HepG2 (cell line): ENCODE results near the gene PPM1E. TPM values are rescaled to one million over a fixed set of nuclear protein-coding genes. Genes with fewer than 3 reads are reported as not detected.

Experiments
- ATF4 ChIP-seq, 2 experiments: fragments of 450-650 bp in 1 of 2; sonication (generic) in 1 of 2; formaldehyde crosslinking; IDR thresholded peaks; 2 replicates each; pipeline versions ENCODE4 v1.5.0 to v1.8.0; 2020 to 2022; ENCODE audit warnings: mild to moderate bottlenecking in 1 of 2, missing genetic modification reagents in 1 of 2
- CEBPG ChIP-seq: IDR thresholded peaks from 2 replicates; pipeline ENCODE4 v1.6.1; 2016
- CHD2 ChIP-seq: IDR thresholded peaks from 2 replicates; pipeline ENCODE4 v1.6.1; 2011; ENCODE audit warnings: low read depth, low read length, improper control_type of control experiment
- DPF2 ChIP-seq: sonication (generic); formaldehyde crosslinking; IDR thresholded peaks from 2 replicates; pipeline ENCODE4 v1.4.0; 2020; ENCODE audit warnings: mild to moderate bottlenecking, low read depth, missing genetic modification reagents, borderline replicate concordance
- DRAP1 ChIP-seq: IDR thresholded peaks from 2 replicates; pipeline ENCODE4 v1.6.1; 2016; ENCODE audit warnings: missing genetic modification reagents, missing compliant biosample characterization
- FOXK2 ChIP-seq: fragments of 450-650 bp; IDR thresholded peaks from 2 replicates; pipeline ENCODE4 v1.6.1; 2016
- HMGA1 ChIP-seq: sonication (generic); formaldehyde crosslinking; conservative IDR thresholded peaks from 2 replicates; pipeline ENCODE4 v1.4.0; 2020; ENCODE audit warnings: missing genetic modification reagents
- POLR2AphosphoS2 ChIP-seq: IDR thresholded peaks from 2 replicates; pipeline ENCODE4 v1.6.1; 2011; ENCODE audit warnings: low read depth, low read length, improper control_type of control experiment
- RARA ChIP-seq: IDR thresholded peaks from 2 replicates; pipeline ENCODE4 v1.6.1; 2016; ENCODE audit warnings: missing genetic modification reagents, missing compliant biosample characterization
- RBM22 ChIP-seq: fragments of 200-400 bp; formaldehyde crosslinking; optimal IDR thresholded peaks from 2 replicates; pipeline ENCODE3; 2017; ENCODE audit warnings: mild to moderate bottlenecking, low read length, moderate library complexity
- SALL2 ChIP-seq: sonication (generic); formaldehyde crosslinking; IDR thresholded peaks from 2 replicates; pipeline ENCODE4 v1.8.1; 2023; ENCODE audit warnings: mild to moderate bottlenecking, missing genetic modification reagents, inconsistent platforms
- SMAD9 ChIP-seq: sonication (generic); formaldehyde crosslinking; IDR thresholded peaks from 2 replicates; pipeline ENCODE4 v1.5.1; 2020; ENCODE audit warnings: mild to moderate bottlenecking, missing genetic modification reagents
- WIZ ChIP-seq: sonication (generic); formaldehyde crosslinking; IDR thresholded peaks from 2 replicates; pipeline ENCODE4 v1.5.1; 2020; ENCODE audit warnings: mild to moderate bottlenecking, missing genetic modification reagents
- ZBTB4 ChIP-seq: sonication (generic); formaldehyde crosslinking; IDR thresholded peaks from 2 replicates; pipeline ENCODE4 v1.4.0; 2020; ENCODE audit warnings: missing genetic modification reagents, mild to moderate bottlenecking, borderline replicate concordance
- ZGPAT ChIP-seq: IDR thresholded peaks from 2 replicates; pipeline ENCODE4 v1.6.1; 2016; ENCODE audit warnings: mild to moderate bottlenecking
- ZNF576 ChIP-seq: sonication (generic); formaldehyde crosslinking; IDR thresholded peaks from 2 replicates; pipeline ENCODE4 v1.4.0; 2020; ENCODE audit warnings: mild to moderate bottlenecking, missing genetic modification reagents
- ZNF687 ChIP-seq: sonication (generic); formaldehyde crosslinking; IDR thresholded peaks from 2 replicates; pipeline ENCODE4 v1.5.1; 2020; ENCODE audit warnings: mild to moderate bottlenecking, missing genetic modification reagents, moderate library complexity
- ZNF883 ChIP-seq: sonication (generic); formaldehyde crosslinking; IDR thresholded peaks from 2 replicates; pipeline ENCODE4 v1.5.1; 2020; ENCODE audit warnings: mild to moderate bottlenecking, missing genetic modification reagents; ENCODE audit errors: not compliant biosample characterization
- polyA plus RNA-seq, 8 experiments: library from polyadenylated mRNA; depleted of rRNA in 3 of 8; stranded (reverse) in 7 of 8; unstranded in 1 of 8; fragments of >200 nt; fragmentation: Illumina TruSeq in 4 of 8; extraction: Trizol in 4 of 8; gene quantifications; 2 replicates each; pipeline versions ENCODE4 v1.2.1 to v1.2.3, GENCODE V29; 2011 to 2016; ENCODE audit warnings: low read depth in 4 of 8, missing spikeins in 1 of 8, mixed read lengths in 1 of 8; ENCODE audit not compliant: insufficient read depth in 1 of 8
- total RNA-seq, 5 experiments: library from RNA; depleted of rRNA; stranded (reverse); fragments of >200 nt; fragmentation: Illumina TruSeq; extraction: Trizol; gene quantifications; 2 replicates each; pipeline ENCODE4 v1.2.3, GENCODE V29; 2016; ENCODE audit warnings: low read depth in 1 of 5

The PPM1E gene
- total and polyA plus RNA-seq, 2 of the 13 experiments (the other 11 are each of a cell fraction or from before 2014, with no cell fraction given) = 0.15 TPM; not detected in 1

GRCh38 chr17:58756246-58757161 lies 850 bp downstream of the PPM1E start (continued):
- TF ChIP-seq ZNF687 (CRISPR knock-in tag) (no peak), ATF4 (CRISPR knock-in tag; IDR thresholded peaks at IDR 0.05) (no peak), ZNF883 (no peak), CEBPG (CRISPR knock-in tag) (no peak), RARA (CRISPR knock-in tag) (no peak), HMGA1 (CRISPR knock-in tag) (no peak), WIZ (no peak), POLR2AphosphoS2 (no peak), RBM22 (no peak), SALL2 (CRISPR knock-in tag) (no peak), FOXK2 (no peak), DRAP1 (CRISPR knock-in tag) (no peak), ZGPAT (CRISPR knock-in tag) (no peak), DPF2 (CRISPR knock-in tag) (no peak), ZNF576 (CRISPR knock-in tag) (no peak), ZBTB4 (no peak), CHD2 (no peak), SMAD9 (CRISPR knock-in tag) (no peak)
